Measurements from ENCODE around the gene GABRG3. TPM values are rescaled to one million over a fixed set of nuclear protein-coding genes. Genes with fewer than 3 reads are reported as not detected.

GABRG3 gene
- total RNA-seq, 1 experiment from 2014 or later = 0.15 TPM

DNA sequence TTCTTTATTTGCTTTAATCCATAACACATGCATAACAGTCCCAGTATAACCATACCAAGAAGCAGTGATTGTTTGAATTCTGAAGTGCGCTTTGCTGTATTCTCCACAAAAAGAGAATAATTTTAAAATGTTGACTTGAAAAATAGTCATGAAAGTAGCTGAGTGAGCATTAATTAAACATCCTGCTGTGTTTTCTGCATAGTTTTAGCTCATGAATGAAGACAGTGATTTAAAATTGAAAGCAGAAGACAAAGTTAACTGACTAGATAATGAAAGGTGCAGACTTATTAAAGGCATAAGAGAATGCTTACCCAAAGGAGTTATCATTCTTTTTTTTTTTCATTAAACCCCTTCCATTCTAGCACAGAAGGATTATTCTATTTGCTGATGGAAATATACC, 143.5 kb downstream of the GABRG3 start:
- Histone ChIP-seq H3K4ac (ENCODE audit: low read depth, low read length) (no peak overlapping the region), H4K8ac (replicated peaks; ENCODE audit: insufficient read length, low read depth, low read length) (no peak overlapping the region), H3K4me2 (ENCODE audit: insufficient read depth, insufficient read length, low read length) (no peak overlapping the region), H3K27ac (ENCODE audit: insufficient read length, low read depth, low read length) (no peak overlapping the region), H3K9me3 (ENCODE audit: control insufficient read depth, low read depth, low read length) (no peaks in the 10 kb centered on the region), H2AFZ (ENCODE audit: low read length) (no peak overlapping the region), H3K4me1 (ENCODE audit: insufficient read depth, low read length) (no peaks in the 10 kb centered on the region), H3K79me1 (ENCODE audit: insufficient read depth, low read depth, low read length, poor library complexity, severe bottlenecking) (no peaks in the 10 kb centered on the region), H2BK12ac (ENCODE audit: insufficient read length, low read depth, low read length) (no peak overlapping the region), H3K79me2 (ENCODE audit: insufficient read depth, low read length) (no peaks in the 10 kb centered on the region), H3K56ac (ENCODE audit: insufficient read length, low read depth, low read length) (no peak overlapping the region), H3K9ac (ENCODE audit: extremely low read depth, insufficient read length, low read length) (no peak overlapping the region), H2BK15ac (ENCODE audit: low read depth, low read length) (no peak overlapping the region), H3K23ac (ENCODE audit: insufficient read length, low read depth, low read length) (no peak overlapping the region), H4K91ac (ENCODE audit: insufficient read length, low read depth, low read length) (no peak overlapping the region), H2BK20ac (ENCODE audit: low read depth, low read length, poor library complexity, severe bottlenecking) (no peak overlapping the region), H3K18ac (ENCODE audit: insufficient read length, low read depth, low read length) (no peak overlapping the region), H4K5ac (ENCODE audit: insufficient read length, low read depth, low read length) (no peak overlapping the region), H3K23me2 (ENCODE audit: insufficient read length, low read depth, low read length, poor library complexity, severe bottlenecking) (no peaks in the 10 kb centered on the region), H4K20me1 (ENCODE audit: control insufficient read depth, insufficient read depth, insufficient read length) (no peaks in the 10 kb centered on the region), H3K14ac (ENCODE audit: insufficient read depth, low read length) (no peak overlapping the region), H3T11ph (ENCODE audit: low read length) (no peak overlapping the region), H2AK5ac (ENCODE audit: insufficient read length, low read length) (no peak overlapping the region), H2BK120ac (ENCODE audit: low read depth, low read length, poor library complexity, severe bottlenecking) (no peak overlapping the region), H2BK5ac (ENCODE audit: insufficient read length, low read length) (no peak overlapping the region), H3K27me3 (ENCODE audit: insufficient read depth, low read length) (no peaks in the 10 kb centered on the region)
- peaks cover 0 to 11% (median 2%) of the 10 kb centered on the region in 3 experiments; a peak in 4 of 7 replicates for H3K36me3 Mint-ChIP-seq (ENCODE audit: insufficient read depth in 1 of 3, low read depth in 3 of 3)
- TF ChIP-seq, protein P1, sequence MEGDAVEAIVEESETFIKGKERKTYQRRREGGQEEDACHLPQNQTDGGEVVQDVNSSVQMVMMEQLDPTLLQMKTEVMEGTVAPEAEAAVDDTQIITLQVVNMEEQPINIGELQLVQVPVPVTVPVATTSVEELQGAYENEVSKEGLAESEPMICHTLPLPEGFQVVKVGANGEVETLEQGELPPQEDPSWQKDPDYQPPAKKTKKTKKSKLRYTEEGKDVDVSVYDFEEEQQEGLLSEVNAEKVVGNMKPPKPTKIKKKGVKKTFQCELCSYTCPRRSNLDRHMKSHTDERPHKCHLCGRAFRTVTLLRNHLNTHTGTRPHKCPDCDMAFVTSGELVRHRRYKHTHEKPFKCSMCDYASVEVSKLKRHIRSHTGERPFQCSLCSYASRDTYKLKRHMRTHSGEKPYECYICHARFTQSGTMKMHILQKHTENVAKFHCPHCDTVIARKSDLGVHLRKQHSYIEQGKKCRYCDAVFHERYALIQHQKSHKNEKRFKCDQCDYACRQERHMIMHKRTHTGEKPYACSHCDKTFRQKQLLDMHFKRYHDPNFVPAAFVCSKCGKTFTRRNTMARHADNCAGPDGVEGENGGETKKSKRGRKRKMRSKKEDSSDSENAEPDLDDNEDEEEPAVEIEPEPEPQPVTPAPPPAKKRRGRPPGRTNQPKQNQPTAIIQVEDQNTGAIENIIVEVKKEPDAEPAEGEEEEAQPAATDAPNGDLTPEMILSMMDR (conservative IDR thresholded peaks at IDR 0.05) = no peak
- no CpG with 5 or more reads among the region's 1 CpG for WGBS (ENCODE audit: extremely low coverage, insufficient read length, low lambda C conversion rate)
- H3K9me3 Mint-ChIP-seq = peaks cover 2 to 11% of the 10 kb centered on the region in 2 experiments; a peak in 4 of 5 replicates
- H3K4me3 Mint-ChIP-seq = no peak overlapping the region
- DNase-seq = no peak
- H3K27me3 Mint-ChIP-seq (ENCODE audit: low read depth) = no peaks in the 10 kb centered on the region
- no peak overlapping the region for H3K27ac Mint-ChIP-seq
- peaks cover 15% of the 10 kb centered on the region in 2 experiments for H3K4me1 Mint-ChIP-seq
